BE2C (cell line): Measurements from ENCODE around the gene TRPM4.

Experiments
- DNase-seq: peaks from one replicate; pipeline ENCODE4 v3.0.0-alpha.2; 2020
- H3K27me3 ChIP-seq: fragments of 250-450 bp; sonication (Bioruptor Pico); 2 replicates; pipeline ENCODE4 v1.5.1; 2020; ENCODE audit warnings: mild to moderate bottlenecking
- H3K36me3 ChIP-seq: fragments of 250-450 bp; sonication (Bioruptor Pico); 2 replicates; pipeline ENCODE4 v1.5.1; 2020; ENCODE audit warnings: mild to moderate bottlenecking
- H3K4me1 ChIP-seq: fragments of 250-450 bp; sonication (Bioruptor Pico); 2 replicates; pipeline ENCODE4 v1.5.1; 2020
- H3K4me3 ChIP-seq: 2 replicates; pipeline ENCODE4 v1.5.1; 2011; ENCODE audit warnings: low read depth, low read length
- H3K9me3 ChIP-seq: fragments of 250-450 bp; sonication (Bioruptor Pico); 2 replicates; pipeline ENCODE4 v1.5.1; 2020
- TF ChIP-seq, protein P1 (sequence below): IDR thresholded peaks from 2 replicates; pipeline ENCODE4 v1.5.1; 2012; ENCODE audit warnings: mild to moderate bottlenecking, low read depth, low read length

Gene TRPM4

DNA sequence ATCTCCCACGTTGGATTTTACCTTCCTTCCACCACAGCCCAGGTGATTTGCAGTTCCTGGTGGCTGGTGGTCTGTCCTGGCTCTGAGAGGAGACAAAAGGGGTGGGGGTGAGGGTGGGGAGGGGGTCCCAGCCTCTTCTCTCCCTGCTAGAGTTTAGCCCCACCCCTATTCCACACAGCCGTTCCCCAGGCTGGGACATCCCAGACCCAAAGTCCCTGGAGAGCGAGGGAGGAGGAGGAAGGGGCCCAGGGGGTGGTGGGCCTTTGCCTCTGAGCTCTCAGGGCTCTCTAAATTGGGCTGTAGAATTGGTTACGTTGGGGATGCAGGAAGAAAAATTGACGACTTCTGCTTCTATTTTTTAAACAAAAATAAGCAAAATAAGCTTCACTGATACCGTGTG lies 85.5 kb downstream of the TRPM4 start:
- H3K36me3 ChIP-seq, result no peaks in the 10 kb centered on the region
- no peak for DNase-seq
- no peak overlapping the region for H3K4me3 ChIP-seq
- H3K27me3 ChIP-seq, result peaks cover under 1% of the 10 kb centered on the region; the same call in 1 of the 2 replicates
- no peaks in the 10 kb centered on the region for H3K4me1 ChIP-seq
- TF ChIP-seq, protein P1, sequence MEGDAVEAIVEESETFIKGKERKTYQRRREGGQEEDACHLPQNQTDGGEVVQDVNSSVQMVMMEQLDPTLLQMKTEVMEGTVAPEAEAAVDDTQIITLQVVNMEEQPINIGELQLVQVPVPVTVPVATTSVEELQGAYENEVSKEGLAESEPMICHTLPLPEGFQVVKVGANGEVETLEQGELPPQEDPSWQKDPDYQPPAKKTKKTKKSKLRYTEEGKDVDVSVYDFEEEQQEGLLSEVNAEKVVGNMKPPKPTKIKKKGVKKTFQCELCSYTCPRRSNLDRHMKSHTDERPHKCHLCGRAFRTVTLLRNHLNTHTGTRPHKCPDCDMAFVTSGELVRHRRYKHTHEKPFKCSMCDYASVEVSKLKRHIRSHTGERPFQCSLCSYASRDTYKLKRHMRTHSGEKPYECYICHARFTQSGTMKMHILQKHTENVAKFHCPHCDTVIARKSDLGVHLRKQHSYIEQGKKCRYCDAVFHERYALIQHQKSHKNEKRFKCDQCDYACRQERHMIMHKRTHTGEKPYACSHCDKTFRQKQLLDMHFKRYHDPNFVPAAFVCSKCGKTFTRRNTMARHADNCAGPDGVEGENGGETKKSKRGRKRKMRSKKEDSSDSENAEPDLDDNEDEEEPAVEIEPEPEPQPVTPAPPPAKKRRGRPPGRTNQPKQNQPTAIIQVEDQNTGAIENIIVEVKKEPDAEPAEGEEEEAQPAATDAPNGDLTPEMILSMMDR, result no peak
- no peaks in the 10 kb centered on the region for H3K9me3 ChIP-seq

DNA sequence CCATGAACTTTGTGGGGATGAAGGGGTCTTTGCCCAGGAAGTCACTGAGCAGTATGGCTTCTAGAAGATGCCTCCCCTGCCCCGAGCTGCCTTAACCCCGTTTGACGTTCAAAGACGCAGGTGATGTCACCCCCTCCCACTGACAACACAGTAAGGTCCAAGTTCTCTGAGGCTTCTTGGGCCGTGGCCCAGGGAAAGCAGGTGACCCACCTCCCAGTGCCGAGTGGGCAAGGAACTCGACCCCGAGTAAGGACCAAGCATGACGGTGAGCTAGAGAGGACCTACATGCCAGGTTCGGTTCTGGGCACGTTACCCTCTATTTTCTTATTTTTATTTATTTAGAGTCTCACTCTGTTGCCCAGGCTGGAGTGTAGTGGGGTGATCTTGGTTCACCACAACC lies 86.1 kb downstream of the TRPM4 start:
- no peak for DNase-seq
- TF ChIP-seq, protein P1, result no peak
- Histone ChIP-seq H3K36me3 (no peaks in the 10 kb centered on the region), H3K4me3 (no peak overlapping the region), H3K27me3 (peaks cover 7% of the 10 kb centered on the region), H3K9me3 (no peaks in the 10 kb centered on the region), H3K4me1 (no peaks in the 10 kb centered on the region)

DNA sequence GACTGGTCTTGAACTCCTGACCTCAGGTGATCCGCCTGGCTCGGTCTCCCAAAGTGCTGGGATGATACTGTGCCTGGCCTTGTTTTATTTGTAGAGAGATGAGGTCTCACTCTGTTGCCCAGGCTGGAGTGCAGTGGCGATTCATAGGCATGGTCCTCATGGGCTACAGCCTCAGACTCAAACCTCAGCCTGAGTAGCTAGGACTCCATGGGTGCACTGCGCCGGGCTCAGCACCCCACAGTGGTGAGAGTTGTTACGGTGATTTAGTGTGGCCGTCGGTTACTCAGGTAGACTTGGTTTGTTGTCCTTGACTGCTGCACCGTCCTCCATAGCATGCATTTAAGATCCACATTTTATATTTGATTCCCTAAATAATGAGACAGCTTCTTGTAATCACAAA lies 86.7 kb downstream of the TRPM4 start:
- DNase-seq, result no peak
- peaks cover 8% of the 10 kb centered on the region for H3K27me3 ChIP-seq
- H3K9me3 ChIP-seq, result no peaks in the 10 kb centered on the region
- H3K36me3 ChIP-seq, result no peaks in the 10 kb centered on the region
- no peak overlapping the region for H3K4me3 ChIP-seq
- TF ChIP-seq, protein P1, result no peak
- H3K4me1 ChIP-seq, result no peaks in the 10 kb centered on the region

DNA sequence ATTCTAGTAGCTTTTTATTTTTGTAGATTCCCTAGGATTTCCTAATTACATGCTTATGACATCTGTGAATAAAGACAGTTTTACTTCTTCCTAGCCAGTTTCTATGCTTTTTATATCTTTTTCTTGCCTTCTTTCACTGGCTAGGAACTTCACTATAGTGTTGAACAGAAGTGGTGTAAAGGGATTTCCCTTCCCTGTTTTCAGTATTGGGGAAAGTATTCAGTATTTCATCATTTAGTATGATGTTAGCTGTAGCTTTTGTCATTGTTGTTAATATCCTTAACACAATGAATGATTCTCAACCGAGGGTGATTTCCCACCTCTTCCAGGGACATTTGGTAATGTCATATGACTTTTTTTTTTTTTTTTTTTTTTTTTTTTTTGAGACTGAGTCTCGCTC lies 90.1 kb downstream of the TRPM4 start:
- Histone ChIP-seq H3K9me3 (no peaks in the 10 kb centered on the region), H3K4me3 (no peak overlapping the region), H3K27me3 (peaks cover 37% of the 10 kb centered on the region), H3K36me3 (no peaks in the 10 kb centered on the region), H3K4me1 (no peaks in the 10 kb centered on the region)
- TF ChIP-seq, protein P1, result no peak
- no peak for DNase-seq

DNA sequence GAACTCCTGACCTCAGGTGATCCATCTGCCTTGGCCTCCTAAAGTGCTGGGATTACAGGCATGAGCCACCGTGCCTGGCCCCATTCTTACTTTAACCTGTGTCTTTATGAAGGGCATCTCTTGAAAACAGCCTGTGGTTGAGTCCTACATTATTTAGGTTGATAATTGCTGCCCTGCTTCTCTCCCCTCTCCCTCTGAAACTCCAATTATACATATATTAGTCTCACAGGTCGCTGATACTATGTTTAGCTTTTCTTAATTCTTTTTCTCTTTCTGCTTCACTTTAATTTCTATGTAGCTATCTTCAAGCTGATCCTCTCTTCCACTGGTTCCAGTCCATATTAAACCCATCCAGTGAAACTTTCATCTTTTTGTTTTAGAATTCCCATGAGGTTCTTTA lies 92.3 kb downstream of the TRPM4 start:
- TF ChIP-seq, protein P1, result no peak
- Histone ChIP-seq H3K4me1 (no peaks in the 10 kb centered on the region), H3K9me3 (no peaks in the 10 kb centered on the region), H3K27me3 (peaks cover 50% of the 10 kb centered on the region), H3K36me3 (no peaks in the 10 kb centered on the region), H3K4me3 (no peak overlapping the region)
- no peak for DNase-seq

DNA sequence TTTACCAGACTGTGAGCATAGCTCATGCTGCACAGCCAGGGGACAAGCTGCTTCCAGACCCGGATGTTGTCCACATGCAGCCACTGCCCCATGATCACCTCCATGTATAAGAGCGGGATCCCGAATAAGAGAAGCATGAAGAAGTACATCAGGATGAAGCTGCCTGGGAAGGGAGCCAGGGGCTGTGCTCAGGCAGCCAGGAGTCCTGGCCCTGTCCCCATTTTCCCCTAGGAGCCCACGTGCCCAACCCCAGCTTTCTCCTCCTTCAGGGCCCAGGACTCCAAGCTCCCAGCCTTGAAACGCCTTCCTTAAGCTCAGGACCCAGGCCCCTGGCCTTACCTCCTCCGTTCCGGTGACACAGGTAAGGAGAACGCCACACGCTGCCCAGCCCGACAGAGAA lies 98.1 kb downstream of the TRPM4 start:
- Histone ChIP-seq H3K4me1 (no peaks in the 10 kb centered on the region), H3K27me3 (peaks cover 49% of the 10 kb centered on the region), H3K9me3 (no peaks in the 10 kb centered on the region), H3K36me3 (no peaks in the 10 kb centered on the region), H3K4me3 (no peak overlapping the region)
- no peak for DNase-seq
- TF ChIP-seq, protein P1, result no peak
